ENCODE results near the gene CIAO2A.
"Not testable (repeated sequence)": the region's sequence is repeated elsewhere in the genome, so short reads cannot be mapped to it uniquely, and the experiment has no call there.

Gene CIAO2A

DNA sequence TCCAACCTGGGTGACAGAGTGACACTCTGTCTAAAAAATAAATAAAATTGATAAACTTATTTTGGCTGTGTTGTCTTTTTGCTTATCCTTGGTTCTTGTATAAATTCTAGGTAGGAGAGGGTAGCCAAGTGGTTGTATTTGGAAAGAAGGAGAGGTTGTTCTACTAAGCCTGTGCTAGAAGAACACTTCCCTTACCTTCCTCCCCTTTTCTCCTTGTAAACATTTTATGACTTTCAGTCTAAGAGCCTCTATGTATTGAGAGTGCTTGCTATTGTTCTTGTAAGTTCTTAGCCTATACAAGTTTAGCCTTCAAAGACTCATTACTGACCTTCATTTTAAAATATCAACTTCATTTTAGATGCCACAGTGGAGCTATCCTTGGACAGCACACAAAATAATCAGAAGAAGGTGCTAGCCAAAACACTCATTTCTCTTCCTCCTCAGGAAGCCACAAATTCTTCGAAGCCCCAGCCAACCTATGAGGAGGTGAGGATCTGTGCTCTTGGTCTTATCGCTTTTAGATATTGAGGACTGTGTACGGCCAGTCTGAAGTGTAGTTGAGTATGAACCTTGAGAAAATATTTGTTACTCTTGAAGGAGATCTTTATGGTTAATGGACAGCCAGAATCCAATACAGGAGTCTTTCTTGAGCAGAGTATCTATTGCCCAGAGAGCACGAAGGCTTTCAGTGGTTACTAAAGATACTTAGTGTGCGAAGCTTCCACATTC lies 24.3 kb upstream of the CIAO2A start:
- ChIA-PET POLR2A (no interaction called here), CTCF (no interaction called here)
- DNase-seq (ENCODE audit: extremely low spot score): no peak
- TF ChIP-seq LEF1 (IDR thresholded peaks at IDR 0.05; ENCODE audit: borderline replicate concordance) (no peak), FOXA1 (IDR thresholded peaks at IDR 0.05) (no peak), BHLHE40 (IDR thresholded peaks at IDR 0.05; ENCODE audit: borderline replicate concordance) (no peak), ZNF384 (IDR thresholded peaks at IDR 0.05) (no peak), TARDBP (IDR thresholded peaks at IDR 0.05) (no peak)

DNA sequence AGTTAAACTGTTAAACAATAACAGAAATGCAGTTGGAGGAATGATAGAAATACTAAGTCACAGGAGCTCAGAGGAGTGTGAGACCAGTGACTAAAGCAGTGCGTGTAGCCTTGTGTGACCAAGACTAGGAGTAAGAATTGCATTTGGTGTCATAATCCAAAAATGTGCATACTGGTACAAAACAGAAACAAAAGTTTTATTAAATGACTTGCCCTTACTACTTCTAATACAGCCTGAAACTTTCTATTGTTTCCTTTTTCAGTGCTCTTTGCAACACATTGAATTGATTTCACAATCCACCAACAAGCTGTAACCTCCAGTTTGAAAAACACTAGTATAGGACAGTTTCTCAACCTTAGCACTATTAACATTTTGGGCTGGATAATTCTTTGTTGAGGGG lies 19.3 kb upstream of the CIAO2A start:
- TF ChIP-seq SP1 (IDR thresholded peaks at IDR 0.05) (no peak), FOXK2 (IDR thresholded peaks at IDR 0.05) (no peak), BHLHE40 (IDR thresholded peaks at IDR 0.05; ENCODE audit: borderline replicate concordance) (no peak), ARNT (IDR thresholded peaks at IDR 0.05) (no peak), SUZ12 (IDR thresholded peaks at IDR 0.05) (no peak), ZNF384 (IDR thresholded peaks at IDR 0.05) (no peak), NFRKB (IDR thresholded peaks at IDR 0.05) (no peak), HDGF (IDR thresholded peaks at IDR 0.05; ENCODE audit: borderline replicate concordance) (no peak), LEF1 (IDR thresholded peaks at IDR 0.05; ENCODE audit: borderline replicate concordance) (no peak), L3MBTL2 (conservative IDR thresholded peaks at IDR 0.05) (no peak), FOXM1 (IDR thresholded peaks at IDR 0.05; ENCODE audit: borderline replicate concordance) (no peak), ELF4 (IDR thresholded peaks at IDR 0.05) (no peak), CTBP1 (IDR thresholded peaks at IDR 0.05; ENCODE audit: borderline replicate concordance) (no peak), PKNOX1 (IDR thresholded peaks at IDR 0.05) (no peak), TARDBP (IDR thresholded peaks at IDR 0.05) (no peak), FOXA1 (IDR thresholded peaks at IDR 0.05) (no peak)
- DNase-seq (ENCODE audit: extremely low spot score): no peak
- ChIA-PET CTCF (no interaction called here), POLR2A (no interaction called here)

DNA sequence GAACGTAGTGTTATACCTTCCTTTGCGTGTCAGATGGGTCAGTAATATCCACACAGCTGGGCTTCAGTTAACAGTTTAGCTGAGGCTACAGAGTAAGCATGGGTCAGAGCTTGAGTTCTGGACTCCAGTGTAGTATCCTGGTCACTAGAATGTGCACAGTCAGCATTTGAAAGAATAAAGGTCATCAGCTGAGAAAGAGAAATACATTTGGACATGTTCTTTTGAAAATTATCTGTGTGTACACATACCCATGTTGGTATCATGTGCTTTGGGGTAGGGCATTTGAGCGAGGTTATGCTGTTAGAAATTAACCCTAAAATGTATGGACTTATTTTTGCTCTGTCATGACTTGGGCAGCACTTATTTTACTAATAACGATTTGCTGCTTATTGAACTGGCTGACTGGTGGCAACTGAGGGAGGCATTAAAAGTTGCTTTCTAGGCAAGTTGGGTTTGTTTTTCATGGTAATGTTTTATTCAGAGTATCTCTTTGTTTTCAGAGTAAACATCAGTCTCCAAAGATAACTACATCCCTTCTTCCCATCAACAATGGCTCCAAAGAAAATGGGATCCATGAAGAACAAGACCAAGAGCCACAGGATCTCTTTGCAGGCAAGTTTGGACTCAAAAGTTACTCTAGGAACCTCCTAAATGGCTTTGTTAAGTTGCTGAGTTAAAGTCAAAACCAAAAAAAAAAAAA lies 18.6 kb upstream of the CIAO2A start:
- CTCF ChIA-PET: interaction anchor here (1.0 kb wide), 1 partner anchor 13 kb away, joined by 3 read pairs; no protein-coding TSS in a partner anchor
- no peak for TF ChIP-seq PKNOX1 (IDR thresholded peaks at IDR 0.05)
- POLR2A ChIA-PET: interaction anchor here (0.8 kb wide), 1 partner anchor 16 kb away, joined by 3 read pairs; the partner anchor contains the start of gene SNX1
- DNase-seq (ENCODE audit: extremely low spot score): no peak

DNA sequence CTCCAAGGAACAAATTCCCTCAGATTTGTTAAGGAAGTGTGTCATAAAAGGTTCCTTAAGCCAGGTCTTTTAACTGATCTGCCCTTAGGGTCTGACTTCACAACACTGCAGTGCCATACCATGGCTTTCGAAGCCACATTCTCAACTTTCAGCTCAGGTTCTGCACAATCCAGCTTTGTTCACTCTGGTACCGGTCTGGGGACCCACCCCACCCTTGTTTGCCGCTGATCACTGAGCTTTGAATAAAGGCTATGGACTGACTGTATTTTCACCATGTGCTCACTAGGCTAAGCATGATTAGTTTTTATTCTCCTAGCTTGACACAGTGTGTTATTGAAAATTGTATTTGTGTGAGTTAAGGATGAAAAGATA lies 18.0 kb upstream of the CIAO2A start:
- ChIA-PET POLR2A (interaction anchor here (0.8 kb wide), 1 partner anchor 15 kb away, joined by 3 read pairs; the partner anchor contains the start of gene SNX1), CTCF (interaction anchor here (1.0 kb wide), 1 partner anchor 12 kb away, joined by 3 read pairs; no protein-coding TSS in a partner anchor)
- no peak for DNase-seq (ENCODE audit: extremely low spot score)
- TF ChIP-seq PKNOX1 (IDR thresholded peaks at IDR 0.05) (no peak), TARDBP (IDR thresholded peaks at IDR 0.05) (no peak), FOXA1 (IDR thresholded peaks at IDR 0.05) (no peak), CTBP1 (IDR thresholded peaks at IDR 0.05; ENCODE audit: borderline replicate concordance) (no peak), L3MBTL2 (conservative IDR thresholded peaks at IDR 0.05) (no peak), NFRKB (IDR thresholded peaks at IDR 0.05) (no peak), SUZ12 (IDR thresholded peaks at IDR 0.05) (no peak), ARNT (IDR thresholded peaks at IDR 0.05) (no peak), SP1 (IDR thresholded peaks at IDR 0.05) (no peak), HDGF (IDR thresholded peaks at IDR 0.05; ENCODE audit: borderline replicate concordance) (no peak), LEF1 (IDR thresholded peaks at IDR 0.05; ENCODE audit: borderline replicate concordance) (no peak), ELF4 (IDR thresholded peaks at IDR 0.05) (no peak), ZNF384 (IDR thresholded peaks at IDR 0.05) (no peak), BHLHE40 (IDR thresholded peaks at IDR 0.05; ENCODE audit: borderline replicate concordance) (no peak), FOXM1 (IDR thresholded peaks at IDR 0.05; ENCODE audit: borderline replicate concordance) (no peak), FOXK2 (IDR thresholded peaks at IDR 0.05) (no peak)

DNA sequence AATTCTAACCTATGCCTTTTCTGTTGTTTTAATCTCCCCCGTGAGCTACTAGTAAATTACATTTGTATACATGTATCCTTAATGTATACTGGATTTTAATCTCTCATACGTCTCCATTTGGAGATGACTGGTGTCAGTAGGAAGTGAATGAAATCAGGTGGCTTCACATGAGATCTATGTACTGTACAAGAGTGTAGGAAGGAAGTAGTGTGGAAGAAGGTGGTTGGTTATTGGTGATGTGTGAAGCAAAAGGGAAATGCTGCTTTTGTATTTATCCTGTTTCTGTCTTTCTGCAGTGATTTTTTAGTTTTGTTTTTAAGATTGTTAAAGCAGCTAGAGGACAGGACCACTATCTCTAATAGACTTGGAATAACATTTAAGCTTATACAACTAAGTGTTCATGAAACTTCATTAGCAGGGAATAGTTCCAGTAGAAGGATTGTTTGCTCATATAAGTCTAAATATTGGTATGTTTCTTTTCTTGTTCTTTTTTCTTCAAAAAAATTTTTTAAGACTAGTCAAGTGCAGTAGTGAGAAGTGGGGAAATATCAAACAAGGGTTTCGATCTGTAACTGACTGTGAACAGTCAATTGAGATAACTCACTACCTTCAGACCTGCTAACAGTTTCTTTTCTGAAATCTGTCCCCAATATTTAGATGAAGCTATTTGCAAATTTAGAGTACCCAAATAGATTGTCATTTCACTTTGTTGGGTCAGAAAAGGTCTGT lies 17.5 kb upstream of the CIAO2A start:
- ChIA-PET CTCF (interaction anchor here (1.0 kb wide), 1 partner anchor 11 kb away, joined by 3 read pairs; no protein-coding TSS in a partner anchor), POLR2A (interaction anchor here (0.8 kb wide), 1 partner anchor 15 kb away, joined by 3 read pairs; the partner anchor contains the start of gene SNX1)
- TF ChIP-seq FOXM1 (IDR thresholded peaks at IDR 0.05; ENCODE audit: borderline replicate concordance) (no peak), HDGF (IDR thresholded peaks at IDR 0.05; ENCODE audit: borderline replicate concordance) (no peak), ARNT (IDR thresholded peaks at IDR 0.05) (no peak), LEF1 (IDR thresholded peaks at IDR 0.05; ENCODE audit: borderline replicate concordance) (no peak), CTBP1 (IDR thresholded peaks at IDR 0.05; ENCODE audit: borderline replicate concordance) (no peak), ZNF384 (IDR thresholded peaks at IDR 0.05) (no peak), SP1 (IDR thresholded peaks at IDR 0.05) (no peak)
- no peak for DNase-seq (ENCODE audit: extremely low spot score)

DNA sequence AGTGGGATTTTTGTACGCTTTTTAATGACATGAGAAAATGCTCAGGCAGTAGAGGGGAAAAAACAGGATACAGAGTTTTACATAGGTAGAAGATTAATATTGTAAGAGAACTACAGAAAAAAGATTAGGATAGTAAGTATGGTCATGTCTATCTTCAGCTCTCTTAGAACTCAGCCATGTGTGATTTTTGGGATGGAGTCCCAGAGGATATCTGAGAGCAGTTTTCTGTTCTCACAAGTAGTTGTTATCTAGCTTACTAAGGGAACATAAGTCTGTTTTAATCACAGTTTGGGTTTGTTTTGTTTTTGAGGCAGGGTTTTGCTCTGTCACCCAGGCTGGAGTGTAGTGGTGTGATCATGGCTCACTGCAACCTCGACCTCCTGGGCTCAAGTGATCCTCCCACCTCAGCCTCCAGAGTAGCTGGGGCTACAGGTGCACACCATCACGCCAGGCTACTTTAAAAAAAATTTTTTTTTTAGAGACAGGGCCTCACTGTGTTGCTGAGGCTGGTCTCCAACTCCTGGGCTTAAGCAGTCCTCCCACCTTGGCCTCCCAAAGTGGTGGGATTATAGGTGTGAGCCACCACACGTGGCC lies 16.6 kb upstream of the CIAO2A start:
- CTCF ChIA-PET: interaction anchor here (0.9 kb wide), 1 partner anchor 43 kb away, joined by 3 read pairs; no protein-coding TSS in a partner anchor
- POLR2A ChIA-PET: interaction anchor here (1.7 kb wide), 1 partner anchor 17 kb away, joined by 5 read pairs; the partner anchor contains the start of gene CIAO2A
- DNase-seq (ENCODE audit: extremely low spot score): not testable (repeated sequence)
